T47D (cell line): Measurements from ENCODE around the gene MT1F.

ENCODE experiments used
- DNase-seq, 2 experiments: peaks; one replicate each; pipeline versions ENCODE4 v3.0.0 to v3.0.0-alpha.2; 2011 to 2012; ENCODE audit warnings: low read depth in 1 of 2, low spot score in 1 of 2
- JUND ChIP-seq: IDR thresholded peaks from 2 replicates; pipeline ENCODE4 v1.6.1; 2012; ENCODE audit warnings: low read depth
- in situ Hi-C: cut with HindIII; loops from 2 replicates; pipeline ENCODE4 v1.10.0; 2016; ENCODE audit warnings: low sequenced_read_pairs, low pct_unique_long_range_greater_than_20kb

Gene MT1F

GRCh38 chr16:56657555-56658326, at the start of gene MT1F:
Gene MT1F, plus strand, starts transcription at chr16:56657959. Its CDS starts 100 bp downstream, at chr16:56658059.
- in situ Hi-C loops: no loop called here
- no peak for TF ChIP-seq JUND
- DNase-seq: peak; percentile 84 to 90

GRCh38 chr16:56608043-56608875, 49.5 kb upstream of the MT1F start, which contains the start of gene MT2A:
Gene MT2A, plus strand, starts transcription at chr16:56608584. Its CDS starts 72 bp downstream, at chr16:56608656.
- in situ Hi-C loops: no loop called here
- DNase-seq: peak; percentile 78 to 95
- no peak for TF ChIP-seq JUND

- in situ Hi-C loops: no loop called here
- DNase-seq: no peak
- no peak for TF ChIP-seq JUND
Measured at GRCh38 chr16:56608876-56609462, 48.8 kb upstream of the MT1F start.

- peak in 1 of 2 experiments; percentile 58 for DNase-seq
- TF ChIP-seq JUND: no peak
- in situ Hi-C loops: no loop called here
Measured at GRCh38 chr16:56609463-56609921, 48.3 kb upstream of the MT1F start.

GRCh38 chr16:56610017-56610608, 47.6 kb upstream of the MT1F start:
- in situ Hi-C loops: no loop called here
- TF ChIP-seq JUND: no peak
- DNase-seq: peak in 1 of 2 experiments; percentile 87

- in situ Hi-C loops: no loop called here
- no peak for DNase-seq
- no peak for TF ChIP-seq JUND
Measured at GRCh38 chr16:56610609-56611111, 47.1 kb upstream of the MT1F start.

- no peak for TF ChIP-seq JUND
- peak in 1 of 2 experiments; percentile 79 for DNase-seq
- in situ Hi-C loops: no loop called here
Measured at GRCh38 chr16:56611281-56611833, 46.4 kb upstream of the MT1F start.

GRCh38 chr16:56613706-56614105, 44.1 kb upstream of the MT1F start:
- in situ Hi-C loops: no loop called here
- TF ChIP-seq JUND: no peak

GRCh38 chr16:56614549-56614991, 43.2 kb upstream of the MT1F start:
- no peak for TF ChIP-seq JUND
- DNase-seq: no peak
- in situ Hi-C loops: no loop called here

More at GRCh38 chr16:56613706-56614105, 44.1 kb upstream of the MT1F start:
- DNase-seq: no peak

- in situ Hi-C loops: no loop called here
- no peak for DNase-seq
- TF ChIP-seq JUND: no peak
Measured at GRCh38 chr16:56615353-56615752, 42.4 kb upstream of the MT1F start.

GRCh38 chr16:56616608-56617211, 41.0 kb upstream of the MT1F start:
- no peak for TF ChIP-seq JUND
- in situ Hi-C loops: no loop called here
- DNase-seq: no peak
